ENCODE results near the gene CYBA. TPM values are rescaled to one million over a fixed set of nuclear protein-coding genes. Genes with fewer than 3 reads are reported as not detected.

The CYBA gene
- total RNA-seq, 3 donors from 2014 or later = 150 to 316 (median 184) TPM

- H3K36me3 ChIP-seq (ENCODE audit: low read depth) = no peaks in the 10 kb centered on the region
- intact Hi-C loops (cut with DNase I, micrococcal nuclease) = no loop called here
- ATAC-seq (no peak), DNase-seq (no peak)
- TF ChIP-seq CTCF (IDR thresholded peaks at IDR 0.05) = no peak
- no peak overlapping the region for H3K4me3 ChIP-seq
- no peaks in the 10 kb centered on the region for H3K9me3 ChIP-seq
- H3K4me1 ChIP-seq (ENCODE audit: low read depth) = no peaks in the 10 kb centered on the region
These were observed 55.8 kb downstream of the CYBA start for GRCh38 chr16:88595101-88595500.

DNA sequence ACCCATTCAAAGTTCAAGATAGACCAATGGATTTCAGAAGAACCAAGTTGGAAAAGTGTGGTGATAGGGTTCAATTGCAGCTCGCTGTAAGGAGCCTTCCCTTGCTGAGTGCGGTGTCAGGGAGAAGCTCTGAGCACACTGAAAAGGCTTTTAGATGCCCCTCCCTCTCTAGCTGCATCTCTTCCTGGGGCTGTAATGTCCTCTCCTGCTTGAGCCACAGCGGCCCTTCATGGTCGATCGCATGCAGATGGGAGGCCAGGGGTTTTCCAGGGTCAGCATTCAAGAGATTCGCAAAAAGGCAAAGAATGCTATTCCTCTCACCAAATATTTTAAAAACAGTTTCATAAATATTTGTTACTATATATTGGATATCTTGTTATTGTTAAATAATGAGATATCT is 56.9 kb downstream of the CYBA start:
- intact Hi-C loops (cut with DNase I, micrococcal nuclease) = no loop called here
- Histone ChIP-seq H3K9me3 (no peaks in the 10 kb centered on the region), H3K36me3 (ENCODE audit: low read depth) (no peaks in the 10 kb centered on the region), H3K4me1 (ENCODE audit: low read depth) (no peaks in the 10 kb centered on the region), H3K4me3 (no peak overlapping the region)
- TF ChIP-seq CTCF (IDR thresholded peaks at IDR 0.05) = no peak
- ATAC-seq (no peak), DNase-seq (no peak)

DNA sequence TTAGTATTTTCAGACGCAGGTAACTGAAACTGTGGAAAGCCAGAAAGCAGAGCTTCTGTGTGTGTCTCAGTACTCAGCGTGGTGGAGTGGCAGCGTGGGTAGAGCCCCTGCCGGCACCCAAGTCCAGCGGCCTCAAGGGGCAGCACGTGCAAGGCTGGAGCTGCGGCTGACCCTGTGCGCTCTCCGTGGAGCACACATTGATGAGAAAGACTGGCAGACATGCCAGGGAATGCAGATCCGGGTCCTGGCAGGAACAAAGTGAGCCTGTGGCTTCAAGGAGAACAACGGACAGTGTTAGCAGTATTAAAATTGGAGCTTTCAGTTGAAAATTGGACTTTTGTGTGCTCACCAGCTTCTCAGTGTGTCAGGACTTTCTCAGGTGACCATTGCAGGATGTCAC is 57.4 kb downstream of the CYBA start:
- TF ChIP-seq CTCF (IDR thresholded peaks at IDR 0.05) = no peak
- H3K4me3 ChIP-seq = no peak overlapping the region
- DNase-seq = no peak
- H3K4me1 ChIP-seq (ENCODE audit: low read depth) = no peaks in the 10 kb centered on the region
- ATAC-seq = no peak
- intact Hi-C loops (cut with DNase I, micrococcal nuclease) = no loop called here
- H3K36me3 ChIP-seq (ENCODE audit: low read depth) = no peaks in the 10 kb centered on the region
- no peaks in the 10 kb centered on the region for H3K9me3 ChIP-seq

Other genes starting within 250 kb of the CYBA start
- 10 to 100 TPM in 1 of 3 donors, 1 to 10 TPM in 2; 5.2 to 10.3 (median 7.2) TPM for gene ZFPM1, start 197.8 kb downstream of the CYBA start, total RNA-seq
- gene ZC3H18, start 80.7 kb downstream of the CYBA start, total RNA-seq = 10 to 100 TPM; 37.4 to 54.8 (median 48.1) TPM
- gene IL17C, start 12.5 kb downstream of the CYBA start, total RNA-seq = not detected
- gene MVD, start 12.0 kb upstream of the CYBA start, total RNA-seq = 10 to 100 TPM; 42.7 to 89.5 (median 72.5) TPM
- under 1 TPM; 0.28 to 0.82 (median 0.55) TPM for gene SNAI3, start 35.5 kb upstream of the CYBA start, total RNA-seq
- gene RNF166, start 55.4 kb upstream of the CYBA start, total RNA-seq = 10 to 100 TPM in 2 of 3 donors, 1 to 10 TPM in 1; 9.5 to 22.8 (median 15.1) TPM
- 10 to 100 TPM in 2 of 3 donors, 1 to 10 TPM in 1; 9.6 to 16.1 (median 13.6) TPM for gene CTU2, start 55.5 kb upstream of the CYBA start, total RNA-seq
- gene PIEZO1, start 134.2 kb upstream of the CYBA start, total RNA-seq = 100 to 1,000 TPM in 2 of 3 donors, 10 to 100 TPM in 1; 71.4 to 218 (median 129) TPM
- gene CDT1, start 152.7 kb upstream of the CYBA start, total RNA-seq = 10 to 100 TPM in 1 of 3 donors, 1 to 10 TPM in 2; 2.9 to 20.9 (median 7.6) TPM
- 100 to 1,000 TPM in 2 of 3 donors, 10 to 100 TPM in 1; 76.5 to 185 (median 113) TPM for gene APRT, start 160.9 kb upstream of the CYBA start, total RNA-seq
- gene GALNS, start 205.9 kb upstream of the CYBA start, total RNA-seq = 10 to 100 TPM; 37.4 to 65.3 (median 44.0) TPM
- 10 to 100 TPM; 30.6 to 57.9 (median 40.7) TPM for gene TRAPPC2L, start 206.1 kb upstream of the CYBA start, total RNA-seq
- not detected for gene PABPN1L, start 215.6 kb upstream of the CYBA start, total RNA-seq